Mesothelial cell of epicardium (in vitro differentiated cells): Measurements from ENCODE around the gene GLUD1. TPM values are rescaled to one million over a fixed set of nuclear protein-coding genes. Genes with fewer than 3 reads are reported as not detected.
"Not testable (repeated sequence)": the region's sequence is repeated elsewhere in the genome, so short reads cannot be mapped to it uniquely, and the experiment has no call there.

Experiments
- DNase-seq, 2 experiments: peaks; one replicate each; pipeline ENCODE4 v3.0.0; 2021; ENCODE audit warnings: low spot score in 2 of 2; ENCODE audit not compliant: unreplicated experiment in 2 of 2
- H3K27ac Mint-ChIP-seq: 2 replicates; pipeline ENCODE4 v1.8.0; 2021; ENCODE audit warnings: mixed read lengths
- H3K27me3 Mint-ChIP-seq: 2 replicates; pipeline ENCODE4 v1.8.0; 2021; ENCODE audit warnings: low read depth, mixed read lengths
- H3K36me3 Mint-ChIP-seq: 2 replicates; pipeline ENCODE4 v1.8.0; 2021; ENCODE audit warnings: mixed read lengths
- H3K4me1 Mint-ChIP-seq: 2 replicates; pipeline ENCODE4 v1.8.0; 2021; ENCODE audit warnings: mixed read lengths
- H3K4me3 Mint-ChIP-seq: 2 replicates; pipeline ENCODE4 v1.8.0; 2021; ENCODE audit warnings: mild to moderate bottlenecking, moderate library complexity, mixed read lengths
- H3K9me3 Mint-ChIP-seq: 2 replicates; pipeline ENCODE4 v1.8.0; 2021; ENCODE audit warnings: mixed read lengths
- CTCF ChIP-seq: fragments of 200-600 bp; sonication (generic); IDR thresholded peaks from one replicate; pipeline ENCODE4 v1.5.0; 2021; ENCODE audit warnings: antibody characterized with exemption; ENCODE audit not compliant: unreplicated experiment
- total RNA-seq: library from RNA; stranded (reverse); gene quantifications from 3 replicates; pipeline ENCODE4 v1.2.1, GENCODE V29; 2021

Gene GLUD1
- total RNA-seq, 1 donor from 2014 or later, result 52.3 TPM

DNA sequence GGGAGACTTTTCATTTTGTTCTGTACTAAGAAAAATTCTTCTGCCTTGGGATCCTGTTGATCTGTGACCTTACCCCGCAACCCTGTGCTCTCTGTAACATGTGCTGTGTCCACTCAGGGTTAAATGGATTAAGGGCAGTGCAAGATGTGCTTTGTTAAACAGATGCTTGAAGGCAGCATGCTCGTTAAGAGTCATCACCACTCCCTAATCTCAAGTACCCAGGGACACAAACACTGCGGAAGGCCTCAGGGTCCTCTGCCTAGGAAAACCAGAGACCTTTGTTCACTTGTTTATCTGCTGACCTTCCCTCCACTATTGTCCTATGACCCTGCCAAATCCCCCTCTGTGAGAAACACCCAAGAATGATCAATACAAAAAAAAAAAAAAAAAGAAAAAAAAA lies 13.1 kb downstream of the GLUD1 start:
- not testable (repeated sequence) for H3K36me3 Mint-ChIP-seq, H3K27me3 Mint-ChIP-seq, H3K4me1 Mint-ChIP-seq, H3K4me3 Mint-ChIP-seq, H3K27ac Mint-ChIP-seq, DNase-seq, H3K9me3 Mint-ChIP-seq

GRCh38 chr10:87080621-87081020 lies 14.0 kb downstream of the GLUD1 start:
- not testable (repeated sequence) for H3K9me3 Mint-ChIP-seq, H3K4me1 Mint-ChIP-seq, H3K4me3 Mint-ChIP-seq, DNase-seq, H3K36me3 Mint-ChIP-seq, H3K27me3 Mint-ChIP-seq, H3K27ac Mint-ChIP-seq

DNA sequence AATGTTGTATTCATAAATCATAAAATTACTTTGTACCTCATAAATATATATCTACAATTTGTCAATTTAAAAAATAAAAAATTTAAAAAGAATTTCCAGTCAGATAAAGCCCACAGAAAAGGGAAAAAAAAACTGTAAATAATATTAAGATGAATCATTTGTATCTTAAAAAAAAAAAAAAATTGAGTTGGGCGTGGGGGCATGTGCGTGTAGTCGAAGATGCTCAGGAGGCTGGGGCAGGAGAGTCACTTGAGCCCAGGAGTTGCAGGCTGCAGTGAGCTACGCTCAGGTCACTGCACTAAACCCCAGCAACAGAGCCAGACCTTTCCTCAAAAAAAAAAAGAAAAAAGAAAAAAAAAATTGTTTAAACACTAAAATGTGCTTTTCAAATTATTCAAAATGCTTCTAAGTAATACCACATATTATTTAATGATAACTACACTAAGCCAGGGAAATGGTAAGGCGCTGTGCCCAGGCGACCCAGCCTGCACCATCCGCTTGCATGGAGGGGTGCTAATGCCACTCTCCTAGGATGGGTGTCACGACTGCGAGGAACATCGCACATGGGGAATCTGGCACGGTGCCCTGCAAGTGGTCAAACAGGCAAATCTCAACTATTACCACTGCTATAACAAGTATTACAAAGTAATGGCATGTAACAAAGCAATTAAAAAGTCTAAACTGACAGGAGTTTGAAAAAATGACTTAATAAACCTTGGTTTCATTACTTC lies 15.4 kb downstream of the GLUD1 start:
- no peaks in the 10 kb centered on the region for H3K27me3 Mint-ChIP-seq
- DNase-seq, result no peak
- no peak overlapping the region for H3K4me3 Mint-ChIP-seq
- peaks cover 4% of the 10 kb centered on the region for H3K4me1 Mint-ChIP-seq
- TF ChIP-seq CTCF, result no peak
- peaks cover 6% of the 10 kb centered on the region for H3K36me3 Mint-ChIP-seq
- H3K27ac Mint-ChIP-seq, result no peak overlapping the region
- H3K9me3 Mint-ChIP-seq, result no peaks in the 10 kb centered on the region

DNA sequence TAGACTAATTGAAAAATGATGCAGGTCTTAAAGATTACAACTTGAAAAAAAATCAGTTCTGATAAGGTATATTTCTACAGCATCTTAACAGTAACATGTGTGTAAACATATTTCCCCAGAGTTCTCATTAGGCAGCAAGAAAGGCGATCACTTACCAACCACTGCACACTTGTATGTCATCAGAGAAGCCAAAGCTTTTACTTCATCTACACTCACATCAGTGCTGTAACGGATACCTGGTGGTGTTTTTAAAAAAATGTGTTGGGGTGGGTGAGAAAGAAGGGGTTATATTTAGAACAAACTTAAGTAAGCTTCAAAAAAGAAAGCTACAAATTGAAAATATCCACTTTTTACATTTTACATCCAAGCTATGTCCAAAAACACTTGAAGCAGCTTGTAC lies 18.2 kb downstream of the GLUD1 start:
- peaks cover 15% of the 10 kb centered on the region for H3K36me3 Mint-ChIP-seq
- H3K27ac Mint-ChIP-seq, H3K4me3 Mint-ChIP-seq, DNase-seq, H3K27me3 Mint-ChIP-seq, H3K9me3 Mint-ChIP-seq: not testable (repeated sequence)
- H3K4me1 Mint-ChIP-seq, result peaks cover 11% of the 10 kb centered on the region

DNA sequence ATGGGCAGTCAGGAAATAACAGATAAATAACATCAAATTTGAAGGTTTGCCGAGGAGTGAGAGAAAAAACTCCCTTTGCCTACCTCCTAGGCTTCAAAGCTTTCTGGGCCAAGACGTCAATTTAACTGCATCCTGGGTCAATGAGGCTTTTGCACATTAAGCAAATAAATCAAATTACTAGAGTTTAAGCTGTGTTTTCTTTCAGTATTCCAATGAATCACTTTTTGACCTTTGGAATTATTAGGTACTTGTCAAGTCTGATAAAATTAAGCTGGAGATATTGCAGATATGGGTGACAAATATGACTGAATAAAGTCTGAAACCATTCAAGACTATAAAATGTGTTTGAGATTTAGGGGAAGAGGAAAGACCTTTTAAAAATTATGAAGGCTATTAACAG lies 22.2 kb downstream of the GLUD1 start:
- TF ChIP-seq CTCF, result no peak
- DNase-seq, result no peak
- H3K4me3 Mint-ChIP-seq, result no peak overlapping the region
- peaks cover 11% of the 10 kb centered on the region for H3K4me1 Mint-ChIP-seq
- H3K9me3 Mint-ChIP-seq, result no peaks in the 10 kb centered on the region
- peaks cover 25% of the 10 kb centered on the region for H3K36me3 Mint-ChIP-seq
- no peaks in the 10 kb centered on the region for H3K27me3 Mint-ChIP-seq
- H3K27ac Mint-ChIP-seq, result no peak overlapping the region

GRCh38 chr10:87068281-87068680 lies 26.4 kb downstream of the GLUD1 start:
- no peak for TF ChIP-seq CTCF
- H3K36me3 Mint-ChIP-seq, result peaks cover 48% of the 10 kb centered on the region
- no peak for DNase-seq

GRCh38 chr10:87066865-87067264 lies 27.8 kb downstream of the GLUD1 start:
- Mint-ChIP-seq H3K36me3 (peaks cover 50% of the 10 kb centered on the region), H3K27me3 (no peaks in the 10 kb centered on the region), H3K9me3 (no peaks in the 10 kb centered on the region), H3K27ac (no peak overlapping the region), H3K4me1 (peaks cover 2% of the 10 kb centered on the region), H3K4me3 (no peak overlapping the region)
- no peak for TF ChIP-seq CTCF
- DNase-seq, result no peak

More at GRCh38 chr10:87068281-87068680, 26.4 kb downstream of the GLUD1 start:
- H3K4me1 Mint-ChIP-seq, result peaks cover 11% of the 10 kb centered on the region
- H3K9me3 Mint-ChIP-seq, result no peaks in the 10 kb centered on the region
- no peaks in the 10 kb centered on the region for H3K27me3 Mint-ChIP-seq
- H3K27ac Mint-ChIP-seq, result no peak overlapping the region
- no peak overlapping the region for H3K4me3 Mint-ChIP-seq
